Activated CD4-positive, alpha-beta T cell treated with anti-CD3 and anti-CD28 coated beads for 48 hours (primary cell): ENCODE measurements around the gene FOSL1.

Experiments
- DNase-seq: peaks from one replicate; pipeline ENCODE4 v3.0.0-alpha.2; 2020

The FOSL1 gene

GRCh38 chr11:65900125-65900898, at the start of gene FOSL1:
Gene FOSL1 (minus strand): TSS chr11:65900388. CDS start chr11:65900339, 49 bp downstream.
- peak; percentile 96 for DNase-seq

- DNase-seq: no peak
Observed at GRCh38 chr11:65947603-65948125, 47.5 kb upstream of the FOSL1 start.

- no peak for DNase-seq
Observed at GRCh38 chr11:65947133-65947532, 46.9 kb upstream of the FOSL1 start.

- no peak for DNase-seq
Observed at GRCh38 chr11:65946655-65947054, 46.5 kb upstream of the FOSL1 start.

- no peak for DNase-seq
Observed at GRCh38 chr11:65945941-65946558, 45.9 kb upstream of the FOSL1 start.

- no peak for DNase-seq
Observed at GRCh38 chr11:65945430-65945911, 45.3 kb upstream of the FOSL1 start, which contains the start of gene TSGA10IP. Gene TSGA10IP (plus strand): TSS chr11:65945480. CDS start chr11:65945676, 196 bp downstream.

- DNase-seq: no peak
Observed at GRCh38 chr11:65944767-65945166, 44.6 kb upstream of the FOSL1 start.

GRCh38 chr11:65944191-65944590, 44.0 kb upstream of the FOSL1 start:
- DNase-seq: no peak

GRCh38 chr11:65942531-65942930, 42.3 kb upstream of the FOSL1 start:
- DNase-seq: no peak

GRCh38 chr11:65941720-65942310, 41.6 kb upstream of the FOSL1 start:
- DNase-seq: no peak

- no peak for DNase-seq
Observed at GRCh38 chr11:65937766-65938165, 37.6 kb upstream of the FOSL1 start.

GRCh38 chr11:65934014-65934413, 33.8 kb upstream of the FOSL1 start:
- DNase-seq: no peak

GRCh38 chr11:65932558-65932919, 32.4 kb upstream of the FOSL1 start:
- DNase-seq: no peak

- no peak for DNase-seq
Observed at GRCh38 chr11:65931773-65932557, 31.8 kb upstream of the FOSL1 start.

GRCh38 chr11:65928667-65929066, 28.5 kb upstream of the FOSL1 start:
- no peak for DNase-seq

- peak; percentile 83 for DNase-seq
Observed at GRCh38 chr11:65927904-65928397, 27.8 kb upstream of the FOSL1 start.

- no peak for DNase-seq
Observed at GRCh38 chr11:65925397-65925796, 25.2 kb upstream of the FOSL1 start.

- DNase-seq: no peak
Observed at GRCh38 chr11:65922565-65922964, 22.4 kb upstream of the FOSL1 start.

GRCh38 chr11:65921876-65922275, 21.7 kb upstream of the FOSL1 start:
- no peak for DNase-seq

- no peak for DNase-seq
Observed at GRCh38 chr11:65921033-65921555, 20.9 kb upstream of the FOSL1 start.

- DNase-seq: no peak
Observed at GRCh38 chr11:65920372-65920802, 20.2 kb upstream of the FOSL1 start.
